ENCODE measurements around the gene PTPRN2.

- TF ChIP-seq POLR2AphosphoS5 (IDR thresholded peaks at IDR 0.05) (no peak), CTCF (IDR thresholded peaks at IDR 0.05) (no peak), EP300 (IDR thresholded peaks at IDR 0.05) (no peak), POLR2A (IDR thresholded peaks at IDR 0.05) (no peak)
Observed at GRCh38 chr7:157561523-157561785, 1026.2 kb downstream of the PTPRN2 start.

All from sigmoid colon (tissue), 4 donors.